GM18517 (cell line): Measurements from ENCODE around the gene ANKRD13D.
"Not testable (repeated sequence)": the region's sequence is repeated elsewhere in the genome, so short reads cannot be mapped to it uniquely, and the experiment has no call there.

ENCODE experiments used
- ATAC-seq: cut with Tn5 transposase; IDR thresholded peaks from one replicate; pipeline ENCODE4 v1.9.1; 2021; ENCODE audit warnings: mild to moderate bottlenecking, moderate library complexity; ENCODE audit not compliant: unreplicated experiment

Gene ANKRD13D

DNA sequence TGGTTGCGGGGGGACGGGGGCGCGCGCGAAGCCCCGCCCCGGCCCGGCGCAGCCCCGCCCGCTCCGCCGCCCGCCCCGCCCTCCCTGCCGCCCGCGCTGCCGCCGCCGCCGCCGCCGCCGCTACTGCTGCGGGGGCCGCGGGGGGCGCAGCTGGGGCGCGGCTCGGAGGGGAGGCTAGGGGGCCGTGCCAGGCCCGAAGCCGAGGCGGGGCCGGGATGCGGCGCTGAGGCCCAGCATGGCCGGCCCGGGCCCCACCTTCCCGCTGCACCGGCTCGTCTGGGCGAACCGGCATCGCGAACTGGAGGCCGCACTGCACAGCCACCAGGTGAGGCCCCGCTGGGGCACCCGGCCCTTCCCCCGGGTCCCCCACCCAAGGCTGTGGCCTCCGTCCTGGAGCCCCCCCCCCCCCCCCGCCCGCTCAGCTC is at the start of gene ANKRD13D:
Gene ANKRD13D (plus strand): TSS at position 78 of the 425 bp plus-strand sequence. CDS start 158 bp downstream, at position 236.
- ATAC-seq, result peak; percentile 48

DNA sequence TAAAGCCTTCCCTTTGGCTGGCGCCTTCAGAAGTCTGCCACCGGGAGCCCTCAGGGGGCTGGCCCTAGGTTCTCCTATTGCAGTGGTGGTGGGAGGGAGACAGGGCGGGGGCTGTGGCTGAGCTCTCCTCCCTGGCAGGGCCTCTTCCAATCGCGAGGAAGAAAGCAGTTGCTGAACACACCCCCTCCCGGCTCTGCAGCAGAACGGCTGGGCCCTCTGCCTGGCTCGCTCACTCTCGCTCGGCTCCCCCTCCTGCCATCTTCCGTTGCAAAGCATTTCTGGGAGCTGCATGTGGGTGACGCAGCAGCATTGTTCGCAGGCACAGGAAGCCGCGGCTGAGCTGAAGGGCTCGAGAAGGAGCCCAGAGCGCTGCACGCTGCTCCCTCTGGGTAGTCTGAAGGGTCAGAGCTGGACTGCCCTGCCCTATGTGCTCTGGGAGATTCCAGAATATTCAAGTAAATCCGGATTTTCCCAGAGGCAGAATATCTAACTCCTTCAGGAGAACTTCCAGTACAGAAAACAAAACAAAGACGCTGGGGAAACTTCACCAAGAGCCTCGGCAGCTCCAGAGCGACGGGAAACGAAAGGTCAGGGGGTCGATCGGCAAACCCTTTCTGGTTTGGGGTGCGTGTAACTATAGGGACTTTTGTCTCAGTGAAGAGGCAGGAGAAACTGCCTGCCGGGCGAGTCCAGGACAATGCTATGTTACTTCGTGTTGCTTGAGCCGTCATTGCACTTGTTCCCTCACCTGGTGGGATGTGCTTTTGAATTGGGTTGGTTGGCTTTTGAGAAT is 49.1 kb upstream of the ANKRD13D start:
- peak; percentile 83 for ATAC-seq

DNA sequence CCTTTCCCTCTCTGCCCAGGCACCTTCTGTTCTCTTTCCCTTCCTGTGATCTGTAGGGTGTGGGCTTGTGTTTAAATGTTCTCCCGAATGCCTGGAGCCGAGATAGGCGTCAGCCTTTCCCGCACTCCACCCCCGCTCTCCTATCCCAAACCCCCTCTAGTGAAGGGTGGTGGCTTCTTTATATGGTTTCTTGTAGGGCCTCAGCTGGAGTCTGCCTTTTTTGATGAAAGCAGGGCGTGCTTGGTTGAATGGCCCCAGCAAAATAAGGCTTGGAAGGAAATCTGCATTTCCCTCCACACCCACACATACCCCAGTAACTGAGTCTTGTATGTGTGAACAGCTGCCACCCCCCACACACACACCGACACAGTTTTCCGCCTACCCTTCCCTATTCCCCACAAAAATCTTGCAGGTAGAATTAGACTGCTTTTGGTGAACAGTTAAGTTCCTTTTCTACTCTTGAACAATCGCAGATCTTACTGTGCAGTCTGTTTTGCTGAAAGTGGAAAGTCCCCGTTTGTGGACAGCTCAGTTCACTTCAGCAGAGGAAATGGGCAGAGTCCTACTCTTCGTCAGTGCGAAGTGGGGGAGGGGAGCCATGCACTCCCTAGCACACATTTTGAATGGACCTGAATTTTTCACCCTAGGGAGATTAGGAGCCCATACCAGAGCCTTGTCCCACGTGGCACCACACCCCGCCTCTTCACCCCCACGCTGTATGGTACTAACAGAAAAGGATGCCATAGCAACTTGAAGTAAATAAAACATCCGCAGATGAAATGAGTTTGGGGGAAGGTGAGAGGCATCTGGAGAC is 48.3 kb upstream of the ANKRD13D start:
- peak; percentile 30 for ATAC-seq

DNA sequence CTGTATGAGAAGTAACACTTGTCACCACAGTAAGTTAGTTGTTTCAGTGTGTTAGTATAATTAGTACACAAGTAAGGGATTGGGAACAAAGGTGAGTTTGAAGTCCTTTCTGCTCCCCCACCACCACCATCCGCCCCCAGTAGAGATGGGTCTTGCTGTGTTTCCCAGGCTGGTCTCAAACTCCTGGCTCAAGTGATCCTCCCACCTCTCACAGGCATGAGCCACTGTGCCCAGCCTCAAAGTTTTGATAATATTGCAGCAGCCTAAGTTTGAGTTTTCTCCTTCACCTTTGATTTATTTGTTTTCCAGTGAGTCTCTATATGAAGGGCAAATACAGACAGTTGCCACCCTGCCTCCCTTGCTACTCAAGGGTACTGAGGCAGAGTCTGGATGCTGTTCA is 46.6 kb upstream of the ANKRD13D start:
- no peak for ATAC-seq

DNA sequence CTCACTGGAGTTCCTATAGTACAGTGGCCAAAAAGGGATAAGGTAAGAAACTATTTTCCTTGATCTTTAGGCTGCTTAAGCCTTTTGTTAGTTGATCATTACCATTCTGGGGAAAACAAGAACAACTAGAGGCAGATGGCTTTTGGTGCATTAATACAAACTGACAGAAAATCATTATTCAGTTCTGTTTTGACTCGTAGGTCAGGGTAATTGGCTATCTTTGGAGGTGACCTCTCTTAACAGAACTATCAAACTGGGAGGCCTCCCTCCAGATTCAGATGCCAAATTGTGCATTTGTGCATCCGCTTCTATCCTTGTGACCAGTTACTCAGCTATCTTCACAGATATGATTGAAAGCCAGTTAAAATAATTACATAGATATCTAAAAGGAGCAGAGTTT is 46.1 kb upstream of the ANKRD13D start:
- ATAC-seq, result no peak

DNA sequence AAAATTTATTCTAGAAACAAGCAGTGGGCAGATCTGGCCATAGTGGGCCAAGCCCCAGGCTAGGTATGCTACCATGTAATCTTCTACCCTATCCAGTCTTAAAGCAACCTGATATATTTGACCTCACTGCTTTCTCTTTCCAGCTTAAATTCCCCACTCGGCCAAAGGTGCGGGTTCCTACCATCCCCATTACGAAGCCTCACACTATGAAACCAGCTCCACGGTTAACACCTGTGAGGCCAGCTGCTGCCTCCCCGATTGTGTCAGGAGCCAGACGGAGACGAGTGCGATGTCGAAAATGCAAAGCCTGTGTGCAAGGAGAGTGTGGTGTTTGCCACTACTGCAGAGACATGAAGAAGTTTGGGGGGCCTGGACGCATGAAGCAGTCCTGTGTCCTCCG is 44.1 kb upstream of the ANKRD13D start:
- ATAC-seq, result no peak

DNA sequence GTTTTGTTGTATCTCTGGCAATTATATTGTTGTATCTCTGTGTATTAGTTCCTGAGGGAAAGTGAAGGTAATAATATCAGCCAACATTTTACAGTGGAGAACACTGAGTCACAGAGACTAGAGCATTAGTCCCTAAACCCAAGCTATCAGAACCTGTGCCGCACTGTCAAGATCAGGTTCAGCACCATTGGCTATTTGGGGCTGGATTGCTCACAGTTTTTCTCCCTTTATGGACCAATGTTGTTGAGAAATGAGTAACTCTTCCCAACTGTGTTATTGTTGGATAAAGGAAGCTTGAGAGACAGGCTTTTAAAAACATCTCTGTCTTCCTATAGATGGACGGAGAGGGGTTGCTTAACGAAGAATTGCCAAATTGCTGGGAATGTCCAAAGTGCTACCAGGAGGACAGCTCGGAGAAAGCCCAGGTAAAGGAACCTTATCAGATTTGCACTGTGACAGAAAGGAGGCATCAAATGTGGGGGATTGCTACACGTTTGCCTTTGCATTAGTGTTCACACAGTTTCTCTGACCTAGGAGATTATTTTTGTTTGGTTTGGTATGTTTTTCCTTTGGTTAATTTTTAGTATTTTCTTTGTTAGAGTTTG is 41.1 kb upstream of the ANKRD13D start:
- ATAC-seq, result no peak

DNA sequence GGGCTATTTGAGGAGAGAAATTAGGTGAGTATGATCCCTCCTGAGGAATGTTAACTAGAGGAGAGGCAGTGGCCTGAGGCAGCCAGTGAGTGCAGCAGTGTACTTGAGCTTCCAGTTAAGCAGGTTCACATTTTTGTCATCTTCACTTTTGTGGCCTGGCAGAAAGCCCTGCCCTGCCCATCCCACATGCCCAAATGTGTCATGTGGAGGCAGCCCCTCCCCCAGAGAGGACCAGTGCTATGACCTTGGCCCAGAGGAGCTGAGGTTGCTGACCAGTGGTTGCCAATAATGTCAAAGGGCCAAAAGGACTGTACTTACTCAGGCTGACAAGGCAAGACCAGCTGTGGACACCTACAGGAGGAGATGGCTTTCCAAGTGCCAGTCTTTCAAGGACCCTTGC is 40.5 kb upstream of the ANKRD13D start:
- no peak for ATAC-seq

DNA sequence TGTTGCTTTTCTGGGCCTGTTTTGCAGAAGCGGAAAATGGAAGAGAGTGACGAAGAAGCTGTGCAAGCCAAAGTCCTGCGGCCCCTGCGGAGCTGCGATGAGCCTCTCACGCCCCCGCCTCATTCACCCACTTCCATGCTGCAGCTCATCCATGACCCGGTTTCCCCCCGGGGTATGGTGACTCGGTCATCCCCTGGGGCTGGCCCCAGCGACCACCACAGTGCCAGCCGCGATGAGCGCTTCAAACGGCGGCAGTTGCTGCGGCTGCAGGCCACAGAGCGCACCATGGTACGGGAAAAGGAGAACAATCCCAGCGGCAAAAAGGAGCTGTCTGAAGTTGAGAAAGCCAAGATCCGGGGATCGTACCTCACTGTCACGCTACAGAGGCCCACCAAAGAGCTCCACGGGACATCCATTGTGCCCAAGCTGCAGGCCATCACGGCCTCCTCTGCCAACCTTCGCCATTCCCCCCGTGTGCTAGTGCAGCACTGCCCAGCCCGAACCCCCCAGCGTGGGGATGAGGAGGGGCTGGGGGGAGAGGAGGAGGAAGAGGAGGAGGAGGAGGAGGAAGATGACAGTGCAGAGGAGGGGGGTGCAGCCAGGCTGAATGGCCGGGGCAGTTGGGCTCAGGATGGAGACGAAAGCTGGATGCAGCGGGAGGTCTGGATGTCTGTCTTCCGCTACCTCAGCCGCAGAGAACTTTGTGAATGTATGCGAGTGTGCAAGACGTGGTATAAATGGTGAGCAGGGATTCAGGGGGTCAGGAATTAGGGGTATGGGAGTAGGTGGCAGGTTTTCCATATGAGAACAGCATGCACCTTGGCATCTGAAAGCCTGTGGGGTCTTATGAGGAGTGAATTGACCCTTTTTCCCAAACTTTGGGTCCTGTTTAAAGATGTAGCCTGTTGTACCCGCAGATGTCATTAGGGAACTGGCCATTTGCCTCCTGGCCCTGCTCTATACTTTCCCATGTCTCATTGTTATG is 38.8 kb upstream of the ANKRD13D start:
- no peak for ATAC-seq

DNA sequence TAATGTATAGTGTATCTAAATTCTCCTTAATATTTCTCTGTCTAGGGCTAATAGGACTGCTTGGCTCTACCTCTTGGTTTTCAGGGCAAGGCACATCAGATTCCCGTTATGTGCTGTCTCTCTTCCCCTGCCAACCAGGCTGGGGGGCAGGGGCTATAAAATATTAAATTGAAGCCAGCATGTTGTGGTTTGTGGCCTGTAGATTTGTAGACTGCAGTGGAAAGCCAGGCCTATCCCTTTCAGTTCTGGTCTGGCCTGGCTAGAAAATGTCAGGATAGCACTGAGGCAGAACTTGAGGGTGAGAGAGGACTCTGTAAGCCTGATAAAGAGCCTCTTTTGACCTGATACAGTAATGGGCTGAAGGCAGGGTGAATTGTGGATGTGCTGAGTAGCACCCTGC is 37.3 kb upstream of the ANKRD13D start:
- ATAC-seq, result no peak

DNA sequence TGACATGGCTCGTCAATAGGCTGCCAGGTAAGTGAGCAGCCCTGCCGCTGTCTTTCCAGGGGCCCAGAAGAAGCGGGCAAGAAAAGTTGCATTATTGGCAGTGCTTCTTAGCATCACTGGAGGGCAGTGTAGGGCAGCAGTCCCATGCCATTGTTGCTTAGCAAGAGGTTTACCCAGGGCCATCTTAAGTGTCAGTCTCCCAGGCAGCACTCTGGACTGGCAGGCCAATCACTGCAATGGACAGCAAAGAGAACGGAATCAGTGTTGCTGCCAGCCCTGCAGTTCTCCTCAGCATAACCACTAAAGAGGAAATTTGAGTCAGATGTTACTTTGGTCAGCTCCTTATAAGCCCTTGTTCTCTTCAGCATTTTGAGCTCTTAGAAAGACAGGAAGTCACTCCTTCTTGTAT is 36.3 kb upstream of the ANKRD13D start:
- ATAC-seq, result no peak

DNA sequence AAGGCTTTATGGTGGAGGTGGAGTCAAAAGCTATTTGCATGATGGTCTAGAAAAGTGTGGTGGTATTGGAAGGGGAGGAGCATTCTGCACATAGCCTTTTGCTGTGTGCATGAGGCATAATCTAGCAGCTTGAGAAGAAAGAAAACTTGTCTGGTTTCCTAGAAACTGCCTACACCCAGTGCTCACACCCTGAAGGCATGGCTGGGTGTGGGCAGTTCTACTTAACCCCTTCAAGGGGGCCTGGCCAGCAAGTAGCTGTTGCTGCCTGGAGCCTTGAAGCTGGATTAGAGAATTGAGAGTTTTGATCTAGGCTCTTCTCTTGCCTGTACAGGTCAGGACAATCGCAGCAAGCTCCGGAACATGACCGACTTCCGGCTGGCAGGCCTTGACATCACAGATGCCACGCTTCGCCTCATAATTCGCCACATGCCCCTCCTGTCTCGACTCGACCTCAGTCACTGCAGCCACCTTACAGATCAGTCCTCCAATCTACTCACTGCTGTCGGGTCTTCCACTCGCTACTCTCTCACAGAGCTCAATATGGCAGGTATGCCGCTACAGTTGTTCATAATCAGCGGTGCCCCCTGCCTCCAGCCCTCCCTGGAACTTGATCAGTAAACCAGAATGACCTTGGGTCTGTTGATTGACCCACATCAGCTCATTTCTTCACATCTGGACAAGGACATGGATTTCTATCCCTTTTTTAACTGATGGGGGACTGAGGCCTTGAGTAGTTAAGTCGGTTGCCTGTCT is 35.1 kb upstream of the ANKRD13D start:
- no peak for ATAC-seq

DNA sequence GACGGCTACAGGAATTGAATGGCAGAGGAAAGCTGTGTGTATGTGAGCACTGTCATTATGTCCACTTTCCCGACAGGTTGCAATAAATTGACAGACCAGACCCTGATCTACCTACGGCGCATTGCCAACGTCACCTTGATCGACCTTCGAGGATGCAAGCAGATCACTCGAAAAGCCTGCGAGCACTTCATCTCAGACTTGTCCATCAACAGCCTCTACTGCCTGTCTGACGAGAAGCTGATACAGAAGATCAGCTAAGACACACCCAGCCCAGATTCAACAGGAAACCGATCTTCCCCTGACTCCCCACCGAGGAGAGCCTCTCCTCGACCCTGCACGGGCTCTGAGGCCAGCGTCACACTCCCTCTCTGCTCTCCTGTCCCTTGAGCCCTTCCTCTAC is 34.3 kb upstream of the ANKRD13D start:
- no peak for ATAC-seq

DNA sequence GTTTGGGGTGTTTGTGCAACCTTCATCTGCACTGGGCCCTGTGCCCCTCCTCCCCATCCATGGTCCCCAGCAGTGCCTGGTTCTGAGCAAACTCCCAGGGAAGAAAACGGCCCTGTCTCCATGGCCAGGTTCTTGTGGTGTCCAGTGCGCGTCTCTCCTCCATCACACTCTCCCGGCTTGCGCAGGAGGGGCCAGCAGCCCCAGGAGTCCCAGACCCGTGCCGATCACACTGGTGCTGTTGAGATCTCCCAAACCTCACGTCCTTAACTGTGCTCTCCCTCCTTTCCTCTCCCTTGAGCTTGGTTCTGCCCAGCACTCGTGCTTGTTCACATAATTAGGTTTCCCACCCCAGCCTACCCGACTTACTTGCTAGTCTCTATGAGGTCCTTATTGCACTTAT is 33.8 kb upstream of the ANKRD13D start:
- ATAC-seq, result no peak

DNA sequence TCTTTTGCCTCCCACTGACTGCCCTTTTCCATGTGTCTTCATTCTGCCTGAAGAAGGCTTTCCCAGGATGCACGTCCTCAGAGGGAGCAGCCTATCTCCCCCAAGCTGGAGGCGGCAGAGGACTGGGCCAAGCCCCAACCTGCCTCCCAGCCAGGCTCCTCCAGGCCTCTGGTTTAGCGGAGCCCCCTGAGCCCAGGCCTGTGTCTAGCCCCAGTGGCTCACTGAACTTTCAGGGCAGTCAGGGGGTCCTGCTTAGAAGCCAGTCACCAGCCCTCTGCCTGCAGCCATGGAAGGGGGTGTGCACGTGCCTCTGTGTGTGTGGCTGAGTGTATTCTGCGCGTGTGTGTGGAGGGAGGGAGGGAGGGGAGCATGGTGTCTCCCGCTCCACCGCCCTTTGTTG is 33.2 kb upstream of the ANKRD13D start:
- ATAC-seq, result no peak

DNA sequence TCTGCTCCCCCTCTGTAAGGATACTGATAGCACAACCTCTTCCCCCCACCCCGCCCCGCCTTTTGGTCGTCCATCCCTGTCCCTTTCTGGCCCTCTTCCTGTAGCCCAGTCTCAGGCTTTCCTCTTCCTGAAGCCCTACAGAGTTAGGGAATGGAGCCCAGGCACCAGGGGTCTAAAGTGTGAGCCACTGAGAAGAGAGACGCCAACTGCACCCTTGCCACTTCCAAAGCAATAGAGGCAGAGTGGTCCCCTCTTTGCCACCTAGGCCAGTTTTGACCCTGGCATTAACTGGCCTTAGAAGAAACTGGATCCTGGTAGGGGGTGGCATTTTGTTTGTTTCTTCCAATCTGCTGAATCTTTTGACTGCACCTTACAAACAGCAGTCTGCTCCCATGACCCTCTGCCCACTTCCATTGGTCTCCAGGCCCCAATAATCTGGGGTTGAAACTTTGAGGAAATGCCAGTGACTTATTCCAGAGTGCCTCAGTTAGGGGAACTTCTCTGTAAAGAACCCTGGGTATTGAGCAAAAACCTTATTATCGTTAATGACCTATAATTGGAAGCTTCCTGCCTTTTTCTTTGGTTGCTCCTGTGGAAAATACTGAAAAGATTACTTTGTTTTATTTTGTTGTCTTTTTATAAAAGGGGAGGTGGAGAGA is 32.5 kb upstream of the ANKRD13D start:
- ATAC-seq, result no peak

DNA sequence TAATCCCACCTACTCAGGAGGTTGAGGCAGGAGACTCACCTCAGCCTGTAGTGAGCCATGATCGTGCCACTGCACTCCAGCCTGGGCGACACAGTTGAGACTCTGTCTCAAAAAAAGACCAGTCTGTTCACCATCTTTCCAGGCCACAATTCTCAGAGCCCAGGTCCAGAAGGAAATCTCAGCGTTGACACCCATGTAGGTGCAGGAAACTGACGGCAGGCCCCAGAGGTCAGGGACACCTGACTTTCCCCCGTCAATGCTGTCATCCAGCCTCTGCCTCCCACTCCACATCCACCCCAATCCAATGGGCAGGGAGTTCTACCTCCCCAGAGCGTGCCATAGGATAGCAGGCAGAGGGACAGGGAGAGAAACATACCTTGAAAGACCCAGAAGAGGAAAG is 28.7 kb upstream of the ANKRD13D start:
- no peak for ATAC-seq

DNA sequence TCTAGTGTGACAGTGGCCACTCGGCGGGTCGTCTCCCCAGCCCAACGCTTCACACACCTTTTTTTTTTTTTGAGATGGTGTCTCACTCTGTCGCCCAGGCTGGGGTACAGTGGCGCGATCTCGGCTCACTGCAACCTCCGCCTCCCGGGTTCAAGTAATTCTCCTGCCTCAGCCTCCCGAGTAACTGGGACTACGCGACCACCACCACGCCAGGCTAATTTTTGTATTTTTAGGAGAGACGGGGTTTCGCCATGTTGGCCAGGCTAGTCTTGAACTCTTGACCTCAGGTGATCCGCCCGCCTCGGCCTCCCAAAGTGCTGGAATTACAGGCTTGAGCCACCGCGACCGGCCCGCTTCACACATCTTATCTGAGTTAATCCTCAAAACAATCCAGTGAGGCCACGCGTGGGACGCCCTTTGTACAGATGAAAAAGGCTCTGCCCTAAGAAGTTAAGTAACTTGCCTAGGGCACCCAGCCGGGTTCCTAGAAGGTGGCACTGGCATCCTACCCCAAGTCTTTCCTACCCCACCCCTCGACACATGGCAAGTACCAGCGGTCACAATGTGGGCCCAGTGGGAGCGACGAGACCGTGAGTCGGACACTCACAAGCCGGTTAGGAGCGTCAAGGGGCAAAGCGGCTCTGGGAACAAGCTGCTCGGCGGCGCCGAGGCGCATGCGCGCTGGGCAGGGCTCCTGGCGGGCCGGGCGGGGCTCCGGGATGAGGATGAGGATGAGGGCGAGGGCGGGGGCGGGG is 28.0 kb upstream of the ANKRD13D start:
- not testable (repeated sequence) for ATAC-seq

DNA sequence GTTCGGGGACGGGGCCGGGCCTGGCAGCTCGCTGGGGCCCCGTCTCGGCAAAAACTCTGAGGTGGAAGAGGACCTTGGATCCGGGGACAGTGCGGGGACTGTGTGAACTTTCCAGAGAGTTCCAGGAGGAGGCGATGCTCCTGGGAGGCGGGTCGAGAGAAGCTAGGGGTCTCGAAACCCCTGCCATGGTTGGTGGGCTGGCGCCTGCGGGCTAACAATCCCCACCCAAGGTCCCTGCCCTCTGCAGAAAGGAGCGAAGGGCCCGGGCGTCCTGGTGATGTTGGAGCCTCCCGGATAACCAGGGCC is 27.5 kb upstream of the ANKRD13D start:
- ATAC-seq, result no peak
